PFSK-1 (cell line): ENCODE data around the gene FIGNL2.

Experiments used
- FOXP2 ChIP-seq: optimal IDR thresholded peaks from 2 replicates; pipeline ENCODE3; 2011; ENCODE audit warnings: borderline replicate concordance, control low read depth, inconsistent platforms; ENCODE audit not compliant: insufficient read depth; ENCODE audit errors: extremely low read length, extremely low read depth
- POLR2AphosphoS5 ChIP-seq: IDR thresholded peaks from 2 replicates; pipeline ENCODE4 v1.6.1; 2012; ENCODE audit warnings: low read depth, mild to moderate bottlenecking, control low read depth, low read length, moderate library complexity
- REST ChIP-seq, 2 experiments: IDR thresholded peaks; 2 replicates each; pipeline versions ENCODE4 v1.6.1 to v1.8.0; 2011 to 2012; ENCODE audit warnings: low read depth in 2 of 2, low read length in 2 of 2, control low read depth in 1 of 2, inconsistent platforms in 1 of 2, mild to moderate bottlenecking in 1 of 2, moderate library complexity in 1 of 2; ENCODE audit not compliant: insufficient read depth in 1 of 2
- SIN3A ChIP-seq: IDR thresholded peaks from 2 replicates; pipeline ENCODE4 v1.6.1; 2012; ENCODE audit warnings: mild to moderate bottlenecking, low read length, moderate library complexity, borderline replicate concordance; ENCODE audit not compliant: insufficient read depth
- TAF1 ChIP-seq: IDR thresholded peaks from 2 replicates; pipeline ENCODE4 v1.6.1; 2012; ENCODE audit warnings: low read length, control low read depth, borderline replicate concordance; ENCODE audit not compliant: insufficient read depth

Gene FIGNL2

DNA sequence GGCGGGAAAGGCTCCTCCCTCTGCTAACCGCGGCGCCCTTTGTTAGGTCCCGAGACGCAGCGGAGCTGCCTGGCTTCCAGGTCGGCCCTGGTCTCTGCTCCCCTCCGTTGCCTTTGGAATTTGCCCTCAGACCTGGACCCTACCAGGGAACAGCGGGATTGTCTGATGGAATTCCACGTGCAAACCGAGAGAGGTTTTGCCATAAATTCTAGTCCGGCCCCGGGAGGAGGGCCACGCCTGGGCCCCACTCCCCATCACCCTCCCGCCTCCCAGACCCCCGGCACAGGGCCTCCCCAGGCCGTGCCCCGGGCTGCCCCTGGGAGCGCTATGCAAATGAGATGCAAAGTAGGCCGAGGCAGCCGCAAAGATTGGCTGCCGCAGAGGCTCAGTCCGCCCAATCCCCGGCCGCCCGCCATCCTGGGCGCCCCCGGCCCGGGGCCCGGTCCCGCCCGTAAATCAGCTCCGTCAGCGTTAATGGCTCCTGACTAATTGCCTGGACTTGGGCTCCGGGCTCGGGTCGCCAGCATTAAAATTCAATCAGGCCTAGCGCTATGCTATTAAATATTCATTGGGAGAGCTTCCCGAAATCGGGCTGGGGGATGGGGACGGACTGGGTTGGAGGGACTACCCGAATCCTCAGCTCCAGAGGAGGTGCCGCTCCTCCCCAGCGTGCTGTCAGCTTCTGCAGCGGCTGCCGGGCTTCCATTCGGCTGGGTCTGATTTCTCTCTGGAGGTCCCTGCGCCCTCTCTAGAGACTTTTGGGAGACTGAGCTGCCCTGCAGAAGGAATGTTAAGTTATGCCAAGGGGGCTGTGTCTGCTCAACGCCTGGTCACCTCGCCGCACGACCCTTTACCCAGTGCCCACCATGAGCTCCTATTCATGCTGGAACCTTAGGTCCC lies 15.7 kb upstream of the FIGNL2 start:
- no peak for TF ChIP-seq SIN3A
- no peak for TF ChIP-seq FOXP2
- no peak for TF ChIP-seq REST (IDR thresholded peaks at IDR 0.05; ENCODE audit: insufficient read depth in 1 of 2, low read depth in 2 of 2, low read length in 2 of 2)
- TF ChIP-seq POLR2AphosphoS5: no peak
- TF ChIP-seq TAF1: no peak

DNA sequence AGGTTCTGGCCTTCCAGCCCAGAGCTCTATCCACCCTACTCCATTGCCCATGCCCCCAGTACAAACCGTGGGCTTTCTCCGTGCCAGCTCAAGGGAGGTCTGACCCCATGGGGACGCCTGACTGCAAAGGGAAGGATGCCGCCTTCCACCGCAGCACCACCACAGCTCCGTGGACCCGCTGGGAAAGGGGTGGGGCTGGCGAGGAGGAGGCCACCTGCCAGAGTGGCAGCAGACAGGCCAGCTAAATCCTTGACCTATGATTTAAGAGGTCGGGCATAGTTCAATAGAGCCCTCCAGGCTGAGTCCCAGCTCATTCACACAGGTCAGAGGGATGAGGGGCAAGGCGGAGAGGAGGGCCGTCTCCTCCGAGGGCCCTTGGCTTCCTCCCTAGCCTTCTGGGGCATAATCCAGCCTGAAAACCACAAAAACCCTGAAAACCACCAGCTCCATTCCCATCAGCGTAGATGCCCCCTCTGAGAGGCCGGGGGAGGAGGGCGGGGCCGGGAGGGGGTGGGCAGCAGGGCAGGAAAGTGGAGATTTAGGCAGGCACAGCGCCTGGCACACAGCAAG lies 14.9 kb upstream of the FIGNL2 start:
- TF ChIP-seq FOXP2: no peak
- TF ChIP-seq POLR2AphosphoS5: no peak
- TF ChIP-seq REST (IDR thresholded peaks at IDR 0.05; ENCODE audit: insufficient read depth in 1 of 2, low read depth in 2 of 2, low read length in 2 of 2): no peak
- no peak for TF ChIP-seq SIN3A
- no peak for TF ChIP-seq TAF1

GRCh38 chr12:51862947-51863346 lies 14.4 kb upstream of the FIGNL2 start:
- TF ChIP-seq FOXP2 (no peak), SIN3A (no peak), REST (IDR thresholded peaks at IDR 0.05; ENCODE audit: insufficient read depth in 1 of 2, low read depth in 2 of 2, low read length in 2 of 2) (no peak), TAF1 (no peak), POLR2AphosphoS5 (no peak)

- TF ChIP-seq POLR2AphosphoS5 (no peak), SIN3A (no peak), FOXP2 (no peak), TAF1 (no peak), REST (IDR thresholded peaks at IDR 0.05; ENCODE audit: insufficient read depth in 1 of 2, low read depth in 2 of 2, low read length in 2 of 2) (no peak)
Measured at GRCh38 chr12:51860986-51861385, 12.5 kb upstream of the FIGNL2 start.
